Urothelium cell line (cell line): ENCODE results near the gene TTC9C.
"Not testable (repeated sequence)": the region's sequence is repeated elsewhere in the genome, so short reads cannot be mapped to it uniquely, and the experiment has no call there.

Experiments used
- DNase-seq: peaks from one replicate; pipeline ENCODE4 v3.0.0; 2011; ENCODE audit warnings: low spot score, mixed read lengths
- FAIRE-seq: peaks from 2 replicates; lab custom pipeline; 2011; peaks lifted over from hg19 to GRCh38; lab: Jason Lieb, UNC

Gene TTC9C

DNA sequence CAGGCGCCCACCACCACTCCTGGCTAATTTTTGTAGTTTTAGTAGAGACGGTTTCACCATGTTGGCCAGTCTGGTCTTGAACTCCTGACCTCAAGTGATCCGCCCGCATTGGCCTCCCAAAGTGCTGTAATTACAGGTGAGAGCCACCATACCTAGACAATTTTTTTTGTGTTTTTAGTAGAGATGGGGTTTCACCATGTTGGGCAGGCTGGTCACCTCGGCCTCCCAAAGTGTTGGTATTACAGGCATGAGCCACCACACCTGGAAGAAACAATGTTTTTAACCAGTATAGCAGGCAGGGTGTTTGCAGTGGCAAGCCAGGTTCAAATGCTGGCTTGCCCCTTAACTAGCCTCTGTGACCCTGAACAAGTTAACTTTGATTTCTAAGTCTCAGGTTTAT lies 21.6 kb downstream of the TTC9C start:
- not testable (repeated sequence) for DNase-seq, FAIRE-seq

GRCh38 chr11:62752177-62752785 lies 24.0 kb downstream of the TTC9C start:
- FAIRE-seq (no peak), DNase-seq (no peak)

DNA sequence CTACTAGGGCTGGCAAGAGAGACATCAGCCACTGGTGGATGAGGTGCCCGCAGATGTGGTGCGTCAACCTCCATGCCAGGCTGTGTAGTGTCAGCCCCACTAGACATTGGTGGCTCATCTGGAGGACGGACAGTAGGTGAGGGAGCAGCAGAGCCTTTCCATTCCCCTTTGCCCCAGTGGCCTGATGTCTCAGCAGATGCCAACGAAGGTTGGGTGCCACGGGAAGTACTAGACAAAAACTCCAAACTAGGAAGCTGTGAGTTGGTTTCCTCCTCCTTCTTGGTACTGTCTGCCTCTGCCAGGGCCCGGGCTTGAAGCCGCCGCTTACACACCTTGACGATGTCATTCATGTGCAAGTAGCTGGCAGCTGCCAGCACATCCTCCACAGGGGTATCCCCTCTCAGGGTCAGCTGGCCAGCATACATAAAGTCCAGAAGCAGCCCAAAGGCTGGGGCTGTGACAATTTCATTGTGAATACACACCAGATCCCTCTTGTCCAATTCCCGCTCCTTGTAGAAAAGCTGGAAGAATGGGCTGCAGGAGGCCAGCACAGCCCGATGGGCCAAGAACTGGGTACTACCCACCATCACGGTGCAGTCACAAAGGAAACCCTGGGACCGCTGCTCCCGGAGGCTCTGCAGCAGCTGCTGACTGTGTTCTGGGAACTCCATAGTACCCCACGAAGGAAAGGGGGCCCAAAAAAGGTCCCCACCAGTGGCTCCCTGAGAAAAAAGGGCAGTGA lies 24.9 kb downstream of the TTC9C start:
- no peak for FAIRE-seq

GRCh38 chr11:62753736-62754603 lies 25.7 kb downstream of the TTC9C start, which contains the start of gene ZBTB3:
ZBTB3 (minus strand) TSS chr11:62754160; CDS start chr11:62753664, 496 bp downstream.
- FAIRE-seq (peak; percentile 35), DNase-seq (peak; percentile 96)

More for the DNA sequence above, 24.9 kb downstream of the TTC9C start:
- no peak for DNase-seq

DNA sequence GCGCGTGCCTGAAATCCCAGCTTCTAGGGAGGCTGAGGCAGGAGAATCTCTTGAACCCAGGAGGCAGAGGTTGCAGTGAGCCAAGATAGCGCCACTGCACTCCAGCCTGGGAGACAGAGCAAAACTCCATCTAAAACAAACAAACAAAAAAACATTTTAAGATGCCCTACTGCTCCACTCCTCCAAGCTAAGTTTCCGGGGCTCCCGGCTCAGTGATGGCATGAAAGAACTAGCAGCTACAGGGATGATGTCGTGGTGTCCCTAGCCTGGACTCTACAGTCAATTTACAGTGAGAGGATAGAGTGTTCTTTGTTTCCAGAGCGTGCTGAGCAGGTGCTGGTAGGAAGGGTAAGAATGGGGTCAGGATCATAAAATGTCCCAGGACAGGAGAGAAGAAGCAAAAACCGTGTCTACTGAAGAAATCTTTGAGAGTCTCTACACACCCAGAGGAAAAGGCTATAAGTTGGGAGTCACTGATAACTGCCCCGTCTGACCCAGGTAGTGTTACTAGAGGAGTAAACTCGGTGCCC lies 26.9 kb downstream of the TTC9C start:
- no peak for FAIRE-seq
- no peak for DNase-seq

- no peak for FAIRE-seq
- DNase-seq = no peak
These were observed 29.8 kb downstream of the TTC9C start for GRCh38 chr11:62757846-62758788.

- not testable (repeated sequence) for DNase-seq
These were observed 32.6 kb downstream of the TTC9C start for GRCh38 chr11:62760867-62761227.

GRCh38 chr11:62770778-62771143 lies 42.5 kb downstream of the TTC9C start:
- FAIRE-seq = no peak
- DNase-seq = peak; percentile 33

More at GRCh38 chr11:62760867-62761227, 32.6 kb downstream of the TTC9C start:
- FAIRE-seq = not testable (repeated sequence)

DNA sequence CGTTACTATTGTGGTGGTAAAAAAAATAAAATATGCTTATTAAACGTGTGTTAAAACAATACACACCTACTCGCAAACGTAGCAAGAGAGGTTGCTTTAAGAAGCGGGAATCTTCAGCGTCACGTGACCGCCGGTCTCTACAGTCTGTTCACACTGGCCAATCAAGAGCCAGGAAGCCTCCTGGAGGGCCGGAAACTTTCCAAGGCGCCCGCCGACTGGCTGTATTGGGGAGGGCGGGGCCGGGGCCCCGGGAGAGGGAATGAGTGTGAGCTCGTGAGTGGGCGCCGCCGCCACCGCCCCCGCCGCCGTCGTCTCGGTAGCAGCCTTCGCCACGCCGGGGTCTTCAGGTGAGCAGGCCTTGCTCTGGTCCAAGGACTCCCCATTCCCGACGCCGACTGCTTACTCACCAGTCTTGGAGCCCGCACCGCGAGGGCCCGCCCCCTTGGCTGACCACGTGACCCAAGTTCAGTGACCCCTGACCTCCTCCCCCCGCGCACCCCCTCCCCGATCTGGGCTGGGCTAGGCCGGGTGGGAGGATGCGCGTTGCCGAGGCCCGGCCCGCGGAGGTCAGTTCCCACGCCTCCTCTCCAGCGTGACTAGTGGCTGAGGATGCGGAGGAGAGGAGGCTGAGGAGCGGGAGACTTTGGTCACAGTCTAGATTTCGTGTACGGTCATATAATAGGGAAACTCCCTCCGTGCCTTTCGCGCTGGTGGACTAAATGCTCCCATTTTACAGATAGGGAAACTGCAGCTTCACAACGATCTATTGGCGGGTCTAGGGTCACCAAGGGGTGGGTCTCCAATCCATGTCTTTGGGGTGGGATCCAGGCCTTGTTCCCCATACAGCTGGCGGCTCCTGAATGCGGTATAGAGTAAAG lies 43.1 kb downstream of the TTC9C start, which contains the start of gene TAF6L:
TSS of gene TAF6L (plus strand) at position 253 of the 878 bp plus-strand sequence. CDS start 4,388 bp downstream, outside the sequence.
- peak; percentile 97 for DNase-seq
- FAIRE-seq = peak; percentile 58

- FAIRE-seq = no peak
- no peak for DNase-seq
These were observed 46.1 kb downstream of the TTC9C start for GRCh38 chr11:62774407-62774806.

DNA sequence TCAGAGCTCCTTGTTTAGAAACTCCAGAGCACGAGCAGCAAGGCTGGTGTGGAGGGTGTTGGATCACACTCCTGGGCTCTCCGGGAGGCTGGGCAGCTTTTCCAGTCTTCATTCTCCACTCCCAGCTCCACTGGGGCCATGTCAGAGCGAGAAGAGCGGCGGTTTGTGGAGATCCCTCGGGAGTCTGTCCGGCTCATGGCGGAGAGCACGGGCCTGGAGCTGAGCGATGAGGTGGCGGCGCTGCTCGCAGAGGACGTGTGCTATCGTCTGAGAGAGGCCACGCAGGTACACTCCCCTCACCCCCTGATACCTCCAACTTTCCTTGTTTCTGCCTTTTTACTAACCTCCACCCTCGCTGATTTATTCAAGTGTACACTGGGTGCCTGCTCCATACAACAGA lies 47.4 kb downstream of the TTC9C start:
- DNase-seq = no peak
- no peak for FAIRE-seq

DNA sequence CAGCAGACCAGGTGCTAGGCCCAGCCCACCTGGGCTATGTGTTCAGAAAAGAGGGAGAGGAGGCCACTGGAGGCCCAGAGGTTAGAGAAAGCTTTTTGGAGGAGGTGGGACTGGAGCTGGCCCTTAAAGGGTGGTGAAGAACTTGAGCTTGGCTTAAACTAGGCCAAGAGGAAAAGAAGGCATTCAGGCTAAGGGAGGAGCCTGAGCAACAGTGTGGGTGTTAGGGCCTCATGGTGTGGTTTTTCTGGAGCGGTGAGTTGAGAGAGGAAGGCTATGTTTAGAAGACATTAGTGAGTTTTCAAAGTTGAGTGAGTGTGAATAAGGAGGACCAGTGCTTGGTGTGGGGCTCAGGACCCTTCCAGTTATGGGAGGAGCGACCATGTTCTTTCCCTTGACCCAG lies 49.1 kb downstream of the TTC9C start:
- DNase-seq (no peak), FAIRE-seq (no peak)

DNA sequence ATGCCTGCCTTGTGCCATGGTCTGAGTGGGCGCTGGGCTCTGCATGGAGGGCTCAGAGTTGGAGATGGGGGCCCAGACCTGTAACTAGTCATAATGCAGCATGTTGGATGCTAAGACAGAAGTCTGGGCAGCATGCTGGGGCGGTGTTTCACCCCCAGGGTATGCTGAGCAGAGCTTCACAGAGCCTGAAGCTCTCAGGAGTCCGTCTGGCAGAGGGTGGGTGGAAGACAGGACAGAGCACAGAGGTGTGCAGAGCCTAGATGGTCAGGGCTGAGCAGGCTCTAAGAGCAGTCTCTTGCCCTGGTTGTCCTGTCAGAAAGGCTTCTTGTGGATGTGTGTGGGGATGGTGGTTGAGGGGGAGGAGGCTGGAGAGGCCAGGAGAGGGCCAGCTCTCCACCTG lies 50.2 kb downstream of the TTC9C start:
- DNase-seq (no peak), FAIRE-seq (no peak)

- FAIRE-seq (no peak), DNase-seq (no peak)
These were observed 54.5 kb downstream of the TTC9C start for GRCh38 chr11:62782753-62783152.

DNA sequence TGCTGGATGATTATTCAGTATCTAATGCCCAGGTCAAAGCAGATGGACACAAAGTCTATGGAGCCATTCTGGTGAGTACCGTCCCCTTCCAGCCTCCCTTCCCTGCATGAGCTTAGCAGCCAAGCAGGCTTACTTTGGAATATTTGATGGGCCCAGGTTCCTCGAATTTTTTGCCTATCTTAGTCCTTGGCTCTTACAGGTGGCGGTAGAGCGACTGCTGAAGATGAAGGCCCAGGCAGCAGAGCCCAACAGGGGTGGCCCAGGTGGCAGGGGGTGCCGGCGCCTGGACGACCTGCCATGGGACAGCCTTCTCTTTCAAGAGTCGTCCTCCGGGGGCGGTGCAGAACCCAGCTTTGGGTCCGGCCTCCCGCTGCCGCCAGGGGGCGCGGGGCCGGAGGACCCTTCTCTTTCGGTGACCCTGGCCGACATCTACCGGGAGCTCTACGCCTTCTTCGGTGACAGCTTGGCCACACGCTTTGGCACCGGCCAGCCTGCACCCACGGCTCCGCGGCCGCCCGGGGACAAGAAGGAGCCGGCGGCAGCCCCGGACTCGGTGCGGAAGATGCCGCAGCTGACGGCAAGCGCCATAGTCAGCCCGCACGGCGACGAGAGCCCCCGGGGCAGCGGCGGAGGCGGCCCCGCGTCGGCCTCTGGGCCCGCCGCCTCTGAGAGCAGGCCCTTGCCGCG lies 58.2 kb downstream of the TTC9C start:
- peak; percentile 90 for DNase-seq
- no peak for FAIRE-seq

DNA sequence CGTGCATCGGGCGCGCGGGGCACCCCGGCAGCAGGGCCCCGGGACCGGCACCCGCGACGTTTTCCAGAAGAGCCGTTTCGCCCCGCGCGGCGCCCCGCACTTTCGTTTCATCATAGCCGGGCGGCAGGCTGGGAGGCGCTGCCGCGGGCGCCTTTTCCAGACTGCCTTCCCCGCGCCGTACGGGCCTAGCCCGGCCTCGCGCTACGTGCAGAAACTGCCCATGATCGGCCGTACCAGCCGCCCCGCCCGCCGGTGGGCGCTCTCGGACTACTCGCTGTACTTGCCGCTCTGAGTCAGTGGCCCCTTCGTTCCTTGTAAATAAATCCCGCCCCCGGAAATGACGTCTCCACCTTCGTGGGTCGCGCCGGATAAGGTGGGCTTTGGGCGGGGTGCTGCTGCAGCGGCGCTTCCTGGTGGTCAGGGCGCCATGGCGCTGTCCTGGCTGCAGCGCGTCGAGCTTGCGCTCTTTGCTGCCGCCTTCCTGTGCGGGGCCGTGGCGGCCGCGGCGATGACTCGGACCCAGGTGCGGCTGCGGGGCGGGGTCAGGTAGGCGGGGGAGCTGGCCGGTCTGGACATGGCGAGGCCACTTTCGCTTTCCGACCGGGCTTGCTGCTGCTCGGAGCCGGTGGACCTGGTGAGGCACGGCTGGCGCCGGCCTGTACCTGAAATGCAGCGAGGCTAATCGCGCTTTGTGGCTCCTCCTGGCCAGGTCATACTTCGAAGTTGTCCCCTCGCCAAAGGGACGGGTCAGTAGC lies 58.9 kb downstream of the TTC9C start, which contains the start of gene TMEM179B:
TSS of gene TMEM179B (plus strand) at position 398 of the 755 bp plus-strand sequence. CDS start at position 428, 30 bp downstream.
- FAIRE-seq (peak; percentile 68), DNase-seq (peak; percentile 96)
